MCF 10A (cell line): ENCODE data around the gene HDAC5. TPM values are rescaled to one million over a fixed set of nuclear protein-coding genes. Genes with fewer than 3 reads are reported as not detected.

Experiments
- BruUV-seq: library from RNA; stranded (reverse); fragments of 400-500 nt; replicated peaks from 2 replicates; lab custom pipeline; 2021; lab: Mats Ljungman, UMichigan
- CTCF ChIA-PET: fragments of 300-600 bp; sonication (Branson Sonifier 250); formaldehyde crosslinking; extraction: SDS; loops from one replicate; lab custom pipeline; 2021; ENCODE audit warnings: antibody characterized with exemption, inconsistent platforms; lab: Yijun Ruan, JAX
- POLR2A ChIA-PET: fragments of 300-600, 350-650 bp; sonication (Branson Sonifier 250); formaldehyde crosslinking; extraction: SDS; loops from one replicate; lab custom pipeline; 2020; ENCODE audit warnings: antibody characterized with exemption, inconsistent platforms; lab: Yijun Ruan, JAX
- DNase-seq: peaks from one replicate; pipeline ENCODE4 v3.0.0-alpha.2; 2018; ENCODE audit not compliant: unreplicated experiment
- H3K27ac Mint-ChIP-seq: one replicate; pipeline ENCODE4 v1.8.0; 2022; ENCODE audit warnings: mild to moderate bottlenecking, low read depth, mixed read lengths; ENCODE audit not compliant: unreplicated experiment
- H3K27me3 Mint-ChIP-seq: one replicate; pipeline ENCODE4 v1.8.0; 2022; ENCODE audit warnings: mixed read lengths; ENCODE audit not compliant: insufficient read depth, unreplicated experiment
- H3K36me3 Mint-ChIP-seq: one replicate; pipeline ENCODE4 v1.8.0; 2022; ENCODE audit warnings: mild to moderate bottlenecking, moderate library complexity, mixed read lengths; ENCODE audit not compliant: insufficient read depth, unreplicated experiment
- H3K4me1 Mint-ChIP-seq: one replicate; pipeline ENCODE4 v1.8.0; 2022; ENCODE audit warnings: mixed read lengths; ENCODE audit not compliant: insufficient read depth, unreplicated experiment
- H3K4me3 Mint-ChIP-seq: one replicate; pipeline ENCODE4 v1.8.0; 2022; ENCODE audit warnings: mild to moderate bottlenecking, moderate library complexity, mixed read lengths; ENCODE audit not compliant: unreplicated experiment
- H3K9me3 Mint-ChIP-seq: one replicate; pipeline ENCODE4 v1.8.0; 2022; ENCODE audit warnings: mixed read lengths; ENCODE audit not compliant: unreplicated experiment
- CTCF ChIP-seq: fragments of 200-600 bp; IDR thresholded peaks from one replicate; pipeline ENCODE4 v1.8.0; 2022; ENCODE audit warnings: antibody characterized with exemption, mild to moderate bottlenecking; ENCODE audit not compliant: unreplicated experiment
- intact Hi-C: fragments of 100-400 bp; cut with micrococcal nuclease; formaldehyde crosslinking; loops from 2 replicates; pipeline ENCODE4 v1.14.1; 2022
- total RNA-seq: library from RNA; stranded (reverse); gene quantifications from 2 replicates; pipeline ENCODE4 v1.2.3, GENCODE V29; 2022

HDAC5 gene
- total RNA-seq, 1 experiment from 2014 or later: 12.1 TPM

- H3K4me1 Mint-ChIP-seq: peaks cover 21% of the 10 kb centered on the region
- intact Hi-C loops: no loop called here
- CTCF ChIA-PET: interaction anchor here (0.5 to 2.3 kb wide), 10 partner anchors 9 to 89 kb away, joined by 3 to 12 read pairs (median 4); no protein-coding TSS in a partner anchor
- POLR2A ChIA-PET: interaction anchor here (2.2 kb wide), 1 partner anchor 12 kb away, joined by 6 read pairs; no protein-coding TSS in a partner anchor
- H3K9me3 Mint-ChIP-seq: no peaks in the 10 kb centered on the region
- H3K27me3 Mint-ChIP-seq: no peaks in the 10 kb centered on the region
- peaks cover 49% of the 10 kb centered on the region for H3K36me3 Mint-ChIP-seq
- H3K4me3 Mint-ChIP-seq: no peak overlapping the region
- BruUV-seq: no TSS peak
- peak; percentile 69 for DNase-seq
- no peak overlapping the region for H3K27ac Mint-ChIP-seq
- peak; percentile 45 for TF ChIP-seq CTCF
Observed at GRCh38 chr17:44083250-44083849, 40.1 kb downstream of the HDAC5 start.

- CTCF ChIA-PET: interaction anchor here (0.6 to 2.3 kb wide), 5 partner anchors 10 to 86 kb away, joined by 4 to 12 read pairs (median 4); no protein-coding TSS in a partner anchor
- Mint-ChIP-seq H3K9me3 (no peaks in the 10 kb centered on the region), H3K27me3 (no peaks in the 10 kb centered on the region), H3K36me3 (peaks cover 46% of the 10 kb centered on the region), H3K4me1 (peaks cover 16% of the 10 kb centered on the region), H3K4me3 (no peak overlapping the region), H3K27ac (no peak overlapping the region)
- intact Hi-C loops: no loop called here
- TF ChIP-seq CTCF: no peak
- DNase-seq: no peak
- POLR2A ChIA-PET: interaction anchor here (0.6 to 2.2 kb wide), 4 partner anchors 11 to 80 kb away, joined by 3 to 6 read pairs (median 4); partner anchors contain the start of genes HDAC5 and LSM12
- BruUV-seq: no TSS peak
Observed at GRCh38 chr17:44082256-44082927, 41.0 kb downstream of the HDAC5 start.

- BruUV-seq: no TSS peak
- ChIA-PET CTCF (interaction anchor here (0.7 to 1.6 kb wide), 2 partner anchors 87 to 109 kb away, joined by 3 to 6 read pairs; no protein-coding TSS in a partner anchor), POLR2A (interaction anchor here (0.6 to 2.2 kb wide), 4 partner anchors 10 to 79 kb away, joined by 3 to 6 read pairs (median 4); partner anchors contain the start of genes HDAC5 and LSM12)
- intact Hi-C loops: no loop called here
- Mint-ChIP-seq H3K9me3 (no peaks in the 10 kb centered on the region), H3K27ac (no peak overlapping the region), H3K27me3 (no peaks in the 10 kb centered on the region), H3K4me1 (peaks cover 9% of the 10 kb centered on the region), H3K36me3 (peaks cover 43% of the 10 kb centered on the region), H3K4me3 (no peak overlapping the region)
- TF ChIP-seq CTCF: no peak
- DNase-seq: no peak
Observed at GRCh38 chr17:44081681-44082080, 41.8 kb downstream of the HDAC5 start.
